PFSK-1 (cell line): ENCODE data around the gene SEPTIN11.

Experiments used
- FOXP2 ChIP-seq: optimal IDR thresholded peaks from 2 replicates; pipeline ENCODE3; 2011; ENCODE audit warnings: borderline replicate concordance, control low read depth, inconsistent platforms; ENCODE audit not compliant: insufficient read depth; ENCODE audit errors: extremely low read length, extremely low read depth
- POLR2AphosphoS5 ChIP-seq: IDR thresholded peaks from 2 replicates; pipeline ENCODE4 v1.6.1; 2012; ENCODE audit warnings: low read depth, mild to moderate bottlenecking, control low read depth, low read length, moderate library complexity
- REST ChIP-seq, 2 experiments: IDR thresholded peaks; 2 replicates each; pipeline versions ENCODE4 v1.6.1 to v1.8.0; 2011 to 2012; ENCODE audit warnings: low read depth in 2 of 2, low read length in 2 of 2, control low read depth in 1 of 2, inconsistent platforms in 1 of 2, mild to moderate bottlenecking in 1 of 2, moderate library complexity in 1 of 2; ENCODE audit not compliant: insufficient read depth in 1 of 2
- SIN3A ChIP-seq: IDR thresholded peaks from 2 replicates; pipeline ENCODE4 v1.6.1; 2012; ENCODE audit warnings: mild to moderate bottlenecking, low read length, moderate library complexity, borderline replicate concordance; ENCODE audit not compliant: insufficient read depth
- TAF1 ChIP-seq: IDR thresholded peaks from 2 replicates; pipeline ENCODE4 v1.6.1; 2012; ENCODE audit warnings: low read length, control low read depth, borderline replicate concordance; ENCODE audit not compliant: insufficient read depth

Gene SEPTIN11

GRCh38 chr4:76952071-76952470, 2.5 kb downstream of the SEPTIN11 start:
- TF ChIP-seq REST (IDR thresholded peaks at IDR 0.05; ENCODE audit: insufficient read depth in 1 of 2, low read depth in 2 of 2, low read length in 2 of 2) (no peak), TAF1 (no peak), FOXP2 (no peak), SIN3A (no peak), POLR2AphosphoS5 (no peak)

- TF ChIP-seq SIN3A (no peak), TAF1 (no peak), POLR2AphosphoS5 (no peak), FOXP2 (no peak), REST (IDR thresholded peaks at IDR 0.05; ENCODE audit: insufficient read depth in 1 of 2, low read depth in 2 of 2, low read length in 2 of 2) (no peak)
These were observed 3.4 kb downstream of the SEPTIN11 start for GRCh38 chr4:76952656-76953582.

- TF ChIP-seq FOXP2 (no peak), REST (IDR thresholded peaks at IDR 0.05; ENCODE audit: insufficient read depth in 1 of 2, low read depth in 2 of 2, low read length in 2 of 2) (no peak), POLR2AphosphoS5 (no peak), TAF1 (no peak), SIN3A (no peak)
These were observed 4.4 kb downstream of the SEPTIN11 start for GRCh38 chr4:76953956-76954355.

- TF ChIP-seq SIN3A (no peak), TAF1 (no peak), FOXP2 (no peak), POLR2AphosphoS5 (no peak), REST (IDR thresholded peaks at IDR 0.05; ENCODE audit: insufficient read depth in 1 of 2, low read depth in 2 of 2, low read length in 2 of 2) (no peak)
These were observed 4.9 kb downstream of the SEPTIN11 start for GRCh38 chr4:76954489-76954888.
